Measurements from ENCODE around the gene MED16.
A peak's percentile ranks its signal among the peaks of the same experiment; 100 is the strongest.

MED16 gene

GRCh38 chr19:927351-927779 lies 34.4 kb upstream of the MED16 start:
- TF ChIP-seq CTCF (conservative IDR thresholded peaks at IDR 0.05; ENCODE audit: low read depth, low read length), result no peak
- no peak for DNase-seq (ENCODE audit: low read depth)
- H3K4me3 ChIP-seq (ENCODE audit: low read length), result peak overlapping the region; percentile 74

GRCh38 chr19:926589-927350 lies 33.8 kb upstream of the MED16 start:
- no peak for DNase-seq (ENCODE audit: low read depth)
- TF ChIP-seq CTCF (conservative IDR thresholded peaks at IDR 0.05; ENCODE audit: low read depth, low read length), result no peak
- H3K4me3 ChIP-seq (ENCODE audit: low read length), result peak overlapping the region; percentile 74

DNA sequence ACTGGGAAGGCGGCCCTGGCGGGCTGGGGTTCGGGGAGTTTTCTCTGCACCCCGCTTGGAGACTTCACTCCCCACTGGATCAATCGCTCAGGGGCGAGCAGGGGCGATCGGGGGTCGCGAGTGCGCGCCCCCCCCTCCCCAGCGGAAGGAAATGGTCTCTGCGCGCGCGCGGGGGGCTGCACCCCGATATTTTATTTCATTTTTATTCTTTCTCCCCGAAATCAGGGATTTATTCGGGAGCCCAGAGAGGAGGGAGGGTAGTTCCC lies 33.3 kb upstream of the MED16 start:
- H3K4me3 ChIP-seq (ENCODE audit: low read length), result peak overlapping the region; percentile 74
- TF ChIP-seq CTCF (conservative IDR thresholded peaks at IDR 0.05; ENCODE audit: low read depth, low read length), result no peak
- DNase-seq (ENCODE audit: low read depth), result no peak

DNA sequence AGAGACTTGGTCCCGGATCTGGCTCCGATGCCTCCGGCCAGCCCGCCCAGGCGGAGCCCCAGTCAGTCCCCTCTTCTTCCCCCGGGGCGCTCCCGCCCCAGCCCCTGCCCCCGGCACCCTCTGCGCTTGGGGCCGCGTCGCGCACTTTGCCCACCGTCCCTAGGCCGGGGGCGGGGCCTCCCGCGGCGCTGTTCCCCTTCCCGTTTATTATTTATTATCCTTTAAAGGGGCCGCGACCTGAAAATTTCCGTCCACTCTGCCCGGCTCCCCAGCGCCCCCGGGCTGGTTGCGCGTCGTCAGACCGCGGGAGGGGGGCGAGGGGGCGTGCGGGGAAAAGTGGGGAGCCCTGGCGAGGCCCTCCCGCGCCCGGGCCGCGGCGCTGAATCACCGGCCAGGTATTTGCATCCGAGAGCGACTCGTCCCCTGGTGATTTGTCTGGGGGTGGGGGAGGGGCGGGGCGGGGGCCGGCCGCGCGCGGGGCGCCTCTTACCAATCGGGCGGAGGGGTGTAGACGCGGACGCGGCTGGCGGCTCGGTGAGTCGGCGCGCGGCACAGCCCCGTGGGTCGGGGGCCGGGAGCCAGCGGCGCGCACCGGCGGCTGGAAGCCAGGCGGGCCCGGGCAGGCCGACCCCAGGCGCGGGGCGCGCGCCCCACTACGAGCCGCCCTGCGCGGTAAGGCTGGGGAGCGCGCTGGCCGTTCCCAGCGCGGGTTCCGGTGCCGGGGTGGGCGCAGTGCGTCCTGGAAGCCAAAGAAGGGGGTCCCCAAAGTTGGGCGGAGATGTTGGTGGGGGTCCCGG lies 32.7 kb upstream of the MED16 start, which contains the start of gene ARID3A:
TSS of gene ARID3A (plus strand) at position 510 of the 797 bp plus-strand sequence. CDS start 3,494 bp downstream, outside the sequence.
- no peak for TF ChIP-seq CTCF (conservative IDR thresholded peaks at IDR 0.05; ENCODE audit: low read depth, low read length)

GRCh38 chr19:925087-925525 lies 32.1 kb upstream of the MED16 start:
- peak overlapping the region; percentile 74 for H3K4me3 ChIP-seq (ENCODE audit: low read length)
- no peak for DNase-seq (ENCODE audit: low read depth)
- no peak for TF ChIP-seq CTCF (conservative IDR thresholded peaks at IDR 0.05; ENCODE audit: low read depth, low read length)

More for the DNA sequence above, 32.7 kb upstream of the MED16 start, which contains the start of gene ARID3A:
- DNase-seq (ENCODE audit: low read depth), result peak; percentile 27
- H3K4me3 ChIP-seq (ENCODE audit: low read length), result peak within 1 kb of the TSS; percentile 74

DNA sequence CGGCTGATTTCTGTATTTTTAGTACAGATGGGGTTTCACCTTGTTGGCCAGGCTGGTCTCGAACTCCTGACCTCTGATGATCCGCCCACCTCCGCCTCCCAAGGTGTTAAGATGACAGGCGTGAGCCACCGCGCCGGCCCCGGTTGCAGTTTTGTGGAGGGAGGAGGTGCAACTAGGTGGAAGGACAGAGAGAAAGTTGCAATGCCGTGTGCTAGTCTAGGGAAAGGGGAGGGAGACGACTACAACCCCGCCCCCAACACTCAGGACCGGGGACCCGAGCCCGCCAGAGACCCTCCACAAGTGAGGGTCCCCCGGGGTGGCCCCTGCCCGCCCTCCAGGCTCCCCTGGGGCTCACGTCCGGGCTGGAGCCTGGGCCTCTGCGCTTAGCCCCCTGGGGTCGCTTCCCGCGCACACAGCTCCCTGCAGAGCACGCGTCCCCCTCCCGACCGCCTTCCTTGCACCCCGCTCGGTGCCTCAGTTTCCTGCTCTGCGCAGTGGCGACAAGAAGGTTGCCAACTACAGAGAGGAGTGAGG lies 31.6 kb upstream of the MED16 start:
- no peak for DNase-seq (ENCODE audit: low read depth)
- peak overlapping the region; percentile 74 for H3K4me3 ChIP-seq (ENCODE audit: low read length)
- TF ChIP-seq CTCF (conservative IDR thresholded peaks at IDR 0.05; ENCODE audit: low read depth, low read length), result no peak

Measured in retinal pigment epithelial cell (primary cell).